ENCODE measurements around the gene G2E3.
"Not testable (repeated sequence)": the region's sequence is repeated elsewhere in the genome, so short reads cannot be mapped to it uniquely, and the experiment has no call there.

Gene G2E3

GRCh38 chr14:30574777-30575176 is 15.8 kb downstream of the G2E3 start:
- peaks cover 78% of the 10 kb centered on the region for H3K4me1 Mint-ChIP-seq (ENCODE audit: low read depth)
- not testable (repeated sequence) for H3K27ac Mint-ChIP-seq

GRCh38 chr14:30576333-30576732 is 17.4 kb downstream of the G2E3 start:
- not testable (repeated sequence) for H3K9me3 Mint-ChIP-seq (ENCODE audit: low read depth); H3K36me3 Mint-ChIP-seq; H3K27ac Mint-ChIP-seq; H3K4me3 Mint-ChIP-seq; H3K27me3 Mint-ChIP-seq
- peaks cover 64% of the 10 kb centered on the region for H3K4me1 Mint-ChIP-seq (ENCODE audit: low read depth)

More at GRCh38 chr14:30574777-30575176, 15.8 kb downstream of the G2E3 start:
- not testable (repeated sequence) for H3K27me3 Mint-ChIP-seq; H3K36me3 Mint-ChIP-seq; H3K4me3 Mint-ChIP-seq; H3K9me3 Mint-ChIP-seq (ENCODE audit: low read depth)

DNA sequence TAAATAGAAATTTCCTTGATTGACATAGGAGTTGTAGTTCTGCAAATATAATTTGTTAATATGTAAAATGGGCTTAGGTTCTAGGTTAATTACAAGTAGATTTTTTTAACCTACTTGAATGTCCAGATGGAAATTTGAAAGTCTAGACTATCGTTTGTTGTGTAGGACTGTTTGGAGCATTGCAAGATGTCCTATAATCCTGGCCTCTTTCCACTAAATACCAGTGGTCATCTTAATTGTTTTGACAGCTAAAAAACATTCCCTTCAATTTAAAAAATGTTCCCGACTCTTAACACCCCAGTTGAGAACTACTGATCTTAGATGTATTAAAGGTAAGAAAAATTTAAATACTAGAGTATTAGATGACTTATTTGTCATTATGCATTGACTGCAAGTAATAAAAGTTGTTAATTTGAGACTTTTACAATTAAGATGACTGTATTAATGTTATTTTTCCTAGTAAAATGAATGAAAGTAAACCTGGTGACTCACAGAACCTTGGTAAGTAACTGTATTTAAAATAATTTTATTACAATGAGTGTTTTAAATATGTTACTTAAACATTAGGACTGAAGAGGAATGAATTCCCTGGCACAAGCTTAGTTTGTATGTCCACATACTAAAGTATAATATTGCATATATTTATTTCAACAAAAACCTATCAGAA is 21.8 kb downstream of the G2E3 start:
- H3K27ac Mint-ChIP-seq = no peak overlapping the region
- peaks cover 40% of the 10 kb centered on the region for H3K4me1 Mint-ChIP-seq (ENCODE audit: low read depth)
- H3K4me3 Mint-ChIP-seq = no peak overlapping the region
- peaks cover 26% of the 10 kb centered on the region for H3K36me3 Mint-ChIP-seq
- H3K27me3 Mint-ChIP-seq = no peaks in the 10 kb centered on the region
- H3K9me3 Mint-ChIP-seq (ENCODE audit: low read depth) = peaks cover 15% of the 10 kb centered on the region

DNA sequence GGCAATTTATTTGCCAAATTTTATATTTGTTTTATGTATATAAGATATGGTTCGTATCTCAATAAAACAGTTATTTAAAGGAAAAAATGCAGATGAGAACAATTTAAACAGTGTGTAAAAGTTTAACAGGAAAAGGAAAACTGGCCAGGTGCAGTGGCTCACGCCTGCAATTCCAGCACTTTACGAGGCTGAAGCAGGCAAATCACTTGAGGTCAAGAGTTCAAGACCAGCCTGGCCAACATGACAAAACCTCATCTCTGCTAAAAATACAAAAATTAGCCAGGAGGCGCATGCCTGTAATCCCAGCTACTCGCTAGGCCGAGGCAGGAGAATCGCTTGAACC is 22.3 kb downstream of the G2E3 start:
- Mint-ChIP-seq H3K27me3 (no peaks in the 10 kb centered on the region), H3K9me3 (ENCODE audit: low read depth) (peaks cover 15% of the 10 kb centered on the region), H3K4me3 (no peak overlapping the region), H3K27ac (no peak overlapping the region), H3K36me3 (peaks cover 26% of the 10 kb centered on the region), H3K4me1 (ENCODE audit: low read depth) (peaks cover 40% of the 10 kb centered on the region)

- Mint-ChIP-seq H3K27me3 (no peaks in the 10 kb centered on the region), H3K4me3 (no peak overlapping the region), H3K9me3 (ENCODE audit: low read depth) (peaks cover 15% of the 10 kb centered on the region), H3K36me3 (peaks cover 26% of the 10 kb centered on the region), H3K27ac (no peak overlapping the region), H3K4me1 (ENCODE audit: low read depth) (peaks cover 34% of the 10 kb centered on the region)
Measured at GRCh38 chr14:30582376-30582775, 23.4 kb downstream of the G2E3 start.

DNA sequence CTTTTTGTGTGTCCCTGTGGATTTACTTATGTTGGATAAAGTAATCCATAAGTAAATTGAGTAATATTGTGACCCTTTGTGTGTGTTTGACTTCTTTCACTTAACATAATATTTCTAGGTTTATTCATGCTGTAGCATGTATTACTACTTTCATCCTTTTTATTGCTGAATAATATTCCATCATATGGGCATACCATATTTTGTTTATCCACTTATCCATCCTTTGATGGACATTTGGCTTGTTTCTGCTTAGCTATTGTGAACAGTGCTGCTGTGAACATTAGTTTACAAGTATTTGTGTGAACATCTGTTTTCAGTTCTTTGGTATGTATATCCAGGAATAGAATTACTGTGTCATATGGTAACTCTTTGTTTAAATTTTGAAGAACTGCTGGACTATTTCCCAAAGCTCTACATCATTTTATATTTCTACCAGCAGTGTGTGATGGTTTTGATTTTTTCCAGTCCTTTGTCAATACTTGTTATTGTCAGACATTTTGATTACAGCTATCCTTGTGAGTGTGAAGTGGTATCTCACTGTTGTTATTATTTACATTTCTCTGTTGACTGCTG is 25.2 kb downstream of the G2E3 start:
- Mint-ChIP-seq H3K27me3 (no peaks in the 10 kb centered on the region), H3K36me3 (peaks cover 26% of the 10 kb centered on the region), H3K9me3 (ENCODE audit: low read depth) (peaks cover 15% of the 10 kb centered on the region), H3K4me1 (ENCODE audit: low read depth) (peaks cover 21% of the 10 kb centered on the region), H3K27ac (no peak overlapping the region), H3K4me3 (no peak overlapping the region)

GRCh38 chr14:30585204-30585603 is 26.2 kb downstream of the G2E3 start:
- peaks cover 15% of the 10 kb centered on the region for H3K9me3 Mint-ChIP-seq (ENCODE audit: low read depth)
- H3K27me3 Mint-ChIP-seq = no peaks in the 10 kb centered on the region
- H3K4me1 Mint-ChIP-seq (ENCODE audit: low read depth) = peaks cover 21% of the 10 kb centered on the region
- H3K27ac Mint-ChIP-seq = no peak overlapping the region
- no peak overlapping the region for H3K4me3 Mint-ChIP-seq
- peaks cover 29% of the 10 kb centered on the region for H3K36me3 Mint-ChIP-seq

GRCh38 chr14:30587141-30587540 is 28.2 kb downstream of the G2E3 start:
- Mint-ChIP-seq H3K4me3 (no peak overlapping the region), H3K4me1 (ENCODE audit: low read depth) (peaks cover 15% of the 10 kb centered on the region), H3K27me3 (no peaks in the 10 kb centered on the region), H3K36me3 (peaks cover 29% of the 10 kb centered on the region), H3K9me3 (ENCODE audit: low read depth) (peaks cover 15% of the 10 kb centered on the region), H3K27ac (no peak overlapping the region)

- peak overlapping the region; percentile 47 for H3K27ac Mint-ChIP-seq
- peaks cover 10% of the 10 kb centered on the region for H3K9me3 Mint-ChIP-seq (ENCODE audit: low read depth)
- peaks cover 20% of the 10 kb centered on the region for H3K36me3 Mint-ChIP-seq
- H3K4me3 Mint-ChIP-seq = no peak overlapping the region
- peaks cover 15% of the 10 kb centered on the region for H3K4me1 Mint-ChIP-seq (ENCODE audit: low read depth)
- H3K27me3 Mint-ChIP-seq = no peaks in the 10 kb centered on the region
Measured at GRCh38 chr14:30588873-30589272, 29.9 kb downstream of the G2E3 start.

DNA sequence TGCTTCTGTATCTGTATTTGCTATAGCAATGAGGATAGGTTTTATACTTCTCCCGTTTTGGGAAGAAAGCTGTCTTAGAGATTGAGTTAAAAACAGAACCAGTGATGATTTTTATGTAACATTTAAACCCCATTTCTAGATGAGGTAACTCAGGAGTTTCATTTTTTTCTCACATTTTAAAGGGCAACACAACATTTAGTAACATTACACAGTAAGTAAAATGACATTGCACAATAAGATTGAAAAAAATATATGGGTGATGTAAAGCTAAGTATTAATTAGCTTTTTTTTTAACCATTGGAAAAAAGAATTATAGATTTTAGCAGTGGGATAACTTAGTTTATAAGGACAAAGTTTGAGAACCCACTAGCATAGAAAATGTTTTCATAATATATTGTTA is 38.0 kb downstream of the G2E3 start:
- H3K4me3 Mint-ChIP-seq = no peak overlapping the region
- H3K9me3 Mint-ChIP-seq (ENCODE audit: low read depth) = no peaks in the 10 kb centered on the region
- peaks cover 3% of the 10 kb centered on the region for H3K36me3 Mint-ChIP-seq
- H3K4me1 Mint-ChIP-seq (ENCODE audit: low read depth) = no peaks in the 10 kb centered on the region
- no peak overlapping the region for H3K27ac Mint-ChIP-seq
- H3K27me3 Mint-ChIP-seq = no peaks in the 10 kb centered on the region

DNA sequence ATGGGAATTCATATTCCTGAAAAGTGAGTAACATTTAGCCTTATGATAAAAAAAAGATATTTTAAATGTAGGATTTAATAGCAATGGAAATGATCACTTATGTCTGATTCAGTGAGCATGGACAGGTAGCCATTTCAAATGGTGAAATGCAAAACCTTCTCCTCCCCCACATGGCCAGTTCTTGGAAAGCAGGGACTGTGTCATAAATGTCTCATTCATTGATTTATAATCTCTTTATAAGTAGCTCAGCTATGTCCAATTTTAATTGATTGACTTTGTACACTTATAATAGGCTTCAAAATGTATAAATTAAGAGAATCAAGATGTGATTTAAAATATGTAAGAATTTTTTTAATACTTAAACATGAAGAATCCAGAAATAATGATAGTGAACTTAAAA is 38.5 kb downstream of the G2E3 start:
- H3K9me3 Mint-ChIP-seq (ENCODE audit: low read depth) = no peaks in the 10 kb centered on the region
- H3K36me3 Mint-ChIP-seq = peaks cover 3% of the 10 kb centered on the region
- no peaks in the 10 kb centered on the region for H3K4me1 Mint-ChIP-seq (ENCODE audit: low read depth)
- no peak overlapping the region for H3K27ac Mint-ChIP-seq
- H3K27me3 Mint-ChIP-seq = no peaks in the 10 kb centered on the region
- no peak overlapping the region for H3K4me3 Mint-ChIP-seq

GRCh38 chr14:30600922-30601918 is 42.3 kb downstream of the G2E3 start:
- Mint-ChIP-seq H3K4me1 (ENCODE audit: low read depth) (no peaks in the 10 kb centered on the region), H3K27ac (no peak overlapping the region), H3K9me3 (ENCODE audit: low read depth) (no peaks in the 10 kb centered on the region), H3K27me3 (no peaks in the 10 kb centered on the region), H3K4me3 (no peak overlapping the region), H3K36me3 (peaks cover 6% of the 10 kb centered on the region)

GRCh38 chr14:30603402-30603801 is 44.4 kb downstream of the G2E3 start:
- no peaks in the 10 kb centered on the region for H3K9me3 Mint-ChIP-seq (ENCODE audit: low read depth)
- H3K27ac Mint-ChIP-seq = no peak overlapping the region
- no peaks in the 10 kb centered on the region for H3K4me1 Mint-ChIP-seq (ENCODE audit: low read depth)
- H3K36me3 Mint-ChIP-seq = peaks cover 8% of the 10 kb centered on the region
- H3K27me3 Mint-ChIP-seq = no peaks in the 10 kb centered on the region
- no peak overlapping the region for H3K4me3 Mint-ChIP-seq

- not testable (repeated sequence) for H3K4me1 Mint-ChIP-seq (ENCODE audit: low read depth); H3K4me3 Mint-ChIP-seq; H3K36me3 Mint-ChIP-seq; H3K9me3 Mint-ChIP-seq (ENCODE audit: low read depth); H3K27ac Mint-ChIP-seq; H3K27me3 Mint-ChIP-seq
Measured at GRCh38 chr14:30604696-30605095, 45.7 kb downstream of the G2E3 start.

GRCh38 chr14:30607156-30607780 is 48.3 kb downstream of the G2E3 start:
- Mint-ChIP-seq H3K4me3 (no peak overlapping the region), H3K27me3 (no peaks in the 10 kb centered on the region), H3K9me3 (ENCODE audit: low read depth) (no peaks in the 10 kb centered on the region), H3K27ac (no peak overlapping the region), H3K36me3 (peaks cover 5% of the 10 kb centered on the region), H3K4me1 (ENCODE audit: low read depth) (no peaks in the 10 kb centered on the region)

All from activated naive CD8-positive, alpha-beta T cell (primary cell).